ENCODE results near the gene ELP6.
A peak's percentile ranks its signal among the peaks of the same experiment; 100 is the strongest.

ELP6 gene

GRCh38 chr3:47523310-47524073 is 10.0 kb upstream of the ELP6 start:
- H3K27ac ChIP-seq = peak overlapping the region; percentile 52; the same call in 1 of the 2 replicates
- TF ChIP-seq CTCF (conservative IDR thresholded peaks at IDR 0.05) = no peak
- TF ChIP-seq ZFX (IDR thresholded peaks at IDR 0.05) = no peak

- H3K27ac ChIP-seq = peak overlapping the region; percentile 52
- TF ChIP-seq CTCF (conservative IDR thresholded peaks at IDR 0.05) (peak; percentile 85), ZFX (IDR thresholded peaks at IDR 0.05) (no peak)
Observed at GRCh38 chr3:47522082-47522987, 8.8 kb upstream of the ELP6 start.

GRCh38 chr3:47520756-47521155 is 7.2 kb upstream of the ELP6 start:
- no peak for TF ChIP-seq ZFX (IDR thresholded peaks at IDR 0.05)
- no peak for TF ChIP-seq CTCF (conservative IDR thresholded peaks at IDR 0.05)
- H3K27ac ChIP-seq = no peak overlapping the region

GRCh38 chr3:47517937-47518336 is 4.4 kb upstream of the ELP6 start:
- no peak overlapping the region for H3K27ac ChIP-seq
- TF ChIP-seq ZFX (IDR thresholded peaks at IDR 0.05) (no peak), CTCF (conservative IDR thresholded peaks at IDR 0.05) (no peak)

GRCh38 chr3:47515864-47516319 is 2.4 kb upstream of the ELP6 start:
- H3K27ac ChIP-seq = no peak overlapping the region
- no peak for TF ChIP-seq ZFX (IDR thresholded peaks at IDR 0.05)
- TF ChIP-seq CTCF (conservative IDR thresholded peaks at IDR 0.05) = no peak

- no peak overlapping the region for H3K27ac ChIP-seq
- no peak for TF ChIP-seq ZFX (IDR thresholded peaks at IDR 0.05)
- TF ChIP-seq CTCF (conservative IDR thresholded peaks at IDR 0.05) = no peak
Observed at GRCh38 chr3:47515100-47515499, 1.6 kb upstream of the ELP6 start.
